ENCODE measurements around the gene AGBL3. TPM values are rescaled to one million over a fixed set of nuclear protein-coding genes. Genes with fewer than 3 reads are reported as not detected.

The AGBL3 gene
- total RNA-seq, 1 experiment from 2014 or later: 3.5 TPM

DNA sequence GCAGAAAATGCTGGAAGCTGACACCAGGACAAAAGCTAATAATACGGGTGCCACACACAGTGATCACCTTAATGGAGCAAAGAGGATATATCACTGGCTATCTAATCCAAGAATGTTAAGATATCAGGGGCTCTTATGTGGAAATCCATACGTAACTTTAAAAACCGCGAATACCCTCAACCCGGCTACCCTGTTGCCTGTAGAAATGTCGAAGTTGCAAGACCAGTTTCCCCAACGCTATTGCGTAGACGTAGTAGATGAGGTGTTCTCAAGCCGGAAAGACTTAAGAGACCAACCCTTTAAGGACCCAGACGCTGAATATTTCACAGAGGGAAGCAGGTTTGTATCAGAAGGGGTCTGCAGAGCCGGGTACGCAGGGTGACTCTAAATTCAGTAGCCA is 192.1 kb downstream of the AGBL3 start:
- no peak overlapping the region for H2AFZ ChIP-seq (ENCODE audit: low read length)
- no peaks in the 10 kb centered on the region for H3K4me1 ChIP-seq (ENCODE audit: low read length)
- no peak overlapping the region for H3K4me2 ChIP-seq (ENCODE audit: low read depth, low read length, poor library complexity, severe bottlenecking)
- H3K9me2 ChIP-seq (replicated peaks; ENCODE audit: insufficient read depth, low read length): no peaks in the 10 kb centered on the region
- H3K36me3 ChIP-seq (ENCODE audit: insufficient read depth, low read length): peaks cover 23% of the 10 kb centered on the region
- no peaks in the 10 kb centered on the region for H3K27me3 ChIP-seq (ENCODE audit: low read length)
- no peak overlapping the region for H3K27ac ChIP-seq (ENCODE audit: low read length)
- no peaks in the 10 kb centered on the region for H3K79me2 ChIP-seq (ENCODE audit: low read length)
- H3K9me3 ChIP-seq (ENCODE audit: low read length): peaks cover 15% of the 10 kb centered on the region
- H3K9ac ChIP-seq (ENCODE audit: low read length): no peak overlapping the region
- no peak for DNase-seq
- no peaks in the 10 kb centered on the region for H4K20me1 ChIP-seq (ENCODE audit: insufficient read depth, low read depth, low read length)
- no peak overlapping the region for H3K4me3 ChIP-seq (ENCODE audit: low read length)

DNA sequence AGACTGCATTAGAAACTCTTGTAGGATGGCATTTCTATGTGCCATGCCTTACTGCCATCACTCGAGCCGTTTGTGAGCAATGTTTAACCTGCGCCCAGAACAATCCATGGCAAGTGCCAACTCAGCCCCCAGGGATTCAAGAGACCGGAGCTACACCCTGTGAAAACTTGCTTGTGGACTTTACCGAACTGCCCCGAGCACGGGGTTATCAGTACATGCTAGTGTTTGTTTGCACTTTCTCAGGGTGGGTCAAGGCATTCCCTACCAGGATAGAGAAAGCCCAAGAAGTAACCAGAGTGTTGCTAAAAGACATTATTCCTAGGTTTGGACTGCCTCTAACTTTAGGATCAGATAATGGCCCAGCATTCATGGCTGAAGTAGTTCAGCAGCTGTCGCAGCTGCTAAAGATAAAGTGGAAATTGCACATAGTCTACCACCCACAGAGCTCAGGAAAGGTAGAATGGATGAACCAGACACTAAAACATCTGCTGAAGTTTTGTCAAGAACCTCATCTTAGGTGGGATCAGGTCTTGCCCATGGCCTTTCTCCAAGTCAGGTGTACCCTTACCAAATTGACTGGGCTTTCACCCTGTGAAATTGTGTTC is 193.1 kb downstream of the AGBL3 start:
- no peak overlapping the region for H3K4me2 ChIP-seq (ENCODE audit: low read depth, low read length, poor library complexity, severe bottlenecking)
- no peak overlapping the region for H3K4me3 ChIP-seq (ENCODE audit: low read length)
- H3K27me3 ChIP-seq (ENCODE audit: low read length): no peaks in the 10 kb centered on the region
- H3K9me3 ChIP-seq (ENCODE audit: low read length): peaks cover 15% of the 10 kb centered on the region
- no peaks in the 10 kb centered on the region for H4K20me1 ChIP-seq (ENCODE audit: insufficient read depth, low read depth, low read length)
- no peak for DNase-seq
- peaks cover 30% of the 10 kb centered on the region for H3K36me3 ChIP-seq (ENCODE audit: insufficient read depth, low read length)
- H3K9me2 ChIP-seq (replicated peaks; ENCODE audit: insufficient read depth, low read length): no peaks in the 10 kb centered on the region
- no peak overlapping the region for H3K9ac ChIP-seq (ENCODE audit: low read length)
- no peaks in the 10 kb centered on the region for H3K4me1 ChIP-seq (ENCODE audit: low read length)
- H3K27ac ChIP-seq (ENCODE audit: low read length): no peak overlapping the region
- no peaks in the 10 kb centered on the region for H3K79me2 ChIP-seq (ENCODE audit: low read length)
- H2AFZ ChIP-seq (ENCODE audit: low read length): no peak overlapping the region

DNA sequence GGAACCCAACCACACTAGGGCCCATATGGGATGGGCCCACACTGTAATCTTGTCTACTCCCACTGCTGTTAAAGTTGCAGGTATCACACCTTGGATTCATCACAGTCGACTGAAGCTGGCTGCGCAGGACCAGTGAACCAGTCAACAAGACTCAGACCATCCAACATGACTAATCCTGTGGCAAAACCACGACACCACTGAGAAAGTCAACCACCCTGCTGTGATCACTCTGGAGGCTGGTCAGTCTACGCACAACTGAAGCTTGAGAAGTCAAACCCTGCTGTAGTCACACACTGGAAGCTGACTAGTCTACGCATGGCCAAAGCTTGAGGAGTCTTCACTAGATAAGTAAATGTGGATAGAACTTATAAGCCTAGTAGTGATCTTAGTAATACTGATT is 193.8 kb downstream of the AGBL3 start:
- H3K4me2 ChIP-seq (ENCODE audit: low read depth, low read length, poor library complexity, severe bottlenecking): no peak overlapping the region
- no peaks in the 10 kb centered on the region for H3K27me3 ChIP-seq (ENCODE audit: low read length)
- no peak overlapping the region for H2AFZ ChIP-seq (ENCODE audit: low read length)
- no peak overlapping the region for H3K27ac ChIP-seq (ENCODE audit: low read length)
- no peaks in the 10 kb centered on the region for H4K20me1 ChIP-seq (ENCODE audit: insufficient read depth, low read depth, low read length)
- H3K9me2 ChIP-seq (replicated peaks; ENCODE audit: insufficient read depth, low read length): no peaks in the 10 kb centered on the region
- H3K9me3 ChIP-seq (ENCODE audit: low read length): peaks cover 15% of the 10 kb centered on the region
- H3K9ac ChIP-seq (ENCODE audit: low read length): no peak overlapping the region
- H3K4me1 ChIP-seq (ENCODE audit: low read length): no peaks in the 10 kb centered on the region
- no peak overlapping the region for H3K4me3 ChIP-seq (ENCODE audit: low read length)
- DNase-seq: no peak
- no peaks in the 10 kb centered on the region for H3K79me2 ChIP-seq (ENCODE audit: low read length)
- H3K36me3 ChIP-seq (ENCODE audit: insufficient read depth, low read length): peaks cover 31% of the 10 kb centered on the region

DNA sequence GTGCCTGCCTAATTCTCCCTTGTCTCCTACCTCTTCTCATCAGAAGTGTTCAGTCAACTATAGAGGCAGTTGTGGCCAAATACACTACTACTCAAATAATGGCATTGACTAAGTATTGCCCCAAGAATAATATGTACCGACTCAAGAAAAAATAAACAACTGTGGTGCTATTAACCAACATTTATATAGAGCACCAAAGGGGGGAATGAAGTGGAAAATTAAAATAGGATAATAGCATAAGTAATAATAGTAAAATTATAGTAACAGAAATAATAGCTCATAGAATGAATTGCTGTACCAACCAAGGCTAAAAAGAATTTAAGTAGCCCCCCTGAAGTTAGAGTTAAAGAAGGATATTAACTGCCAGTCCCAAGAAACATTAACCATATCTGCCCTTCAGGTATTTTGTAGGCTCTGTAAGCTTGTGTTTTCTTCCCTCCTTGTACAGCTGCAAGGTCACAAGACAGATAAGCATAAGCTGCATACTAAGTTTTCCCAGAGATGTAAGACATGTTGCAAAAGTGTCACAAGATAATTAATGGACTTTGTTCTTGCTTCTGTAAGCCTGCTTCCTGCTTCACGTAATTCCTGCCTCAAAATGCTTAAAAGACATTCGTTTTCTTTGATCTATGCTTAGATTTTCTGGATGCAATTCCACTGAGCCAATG is 195.1 kb downstream of the AGBL3 start:
- peaks cover 35% of the 10 kb centered on the region for H3K36me3 ChIP-seq (ENCODE audit: insufficient read depth, low read length)
- H3K4me3 ChIP-seq (ENCODE audit: low read length): no peak overlapping the region
- no peak overlapping the region for H3K4me2 ChIP-seq (ENCODE audit: low read depth, low read length, poor library complexity, severe bottlenecking)
- no peak overlapping the region for H3K9ac ChIP-seq (ENCODE audit: low read length)
- H3K9me2 ChIP-seq (replicated peaks; ENCODE audit: insufficient read depth, low read length): no peaks in the 10 kb centered on the region
- no peaks in the 10 kb centered on the region for H4K20me1 ChIP-seq (ENCODE audit: insufficient read depth, low read depth, low read length)
- no peak overlapping the region for H3K27ac ChIP-seq (ENCODE audit: low read length)
- no peak overlapping the region for H2AFZ ChIP-seq (ENCODE audit: low read length)
- H3K79me2 ChIP-seq (ENCODE audit: low read length): no peaks in the 10 kb centered on the region
- H3K9me3 ChIP-seq (ENCODE audit: low read length): peaks cover 15% of the 10 kb centered on the region
- no peaks in the 10 kb centered on the region for H3K4me1 ChIP-seq (ENCODE audit: low read length)
- no peak for DNase-seq
- H3K27me3 ChIP-seq (ENCODE audit: low read length): no peaks in the 10 kb centered on the region

DNA sequence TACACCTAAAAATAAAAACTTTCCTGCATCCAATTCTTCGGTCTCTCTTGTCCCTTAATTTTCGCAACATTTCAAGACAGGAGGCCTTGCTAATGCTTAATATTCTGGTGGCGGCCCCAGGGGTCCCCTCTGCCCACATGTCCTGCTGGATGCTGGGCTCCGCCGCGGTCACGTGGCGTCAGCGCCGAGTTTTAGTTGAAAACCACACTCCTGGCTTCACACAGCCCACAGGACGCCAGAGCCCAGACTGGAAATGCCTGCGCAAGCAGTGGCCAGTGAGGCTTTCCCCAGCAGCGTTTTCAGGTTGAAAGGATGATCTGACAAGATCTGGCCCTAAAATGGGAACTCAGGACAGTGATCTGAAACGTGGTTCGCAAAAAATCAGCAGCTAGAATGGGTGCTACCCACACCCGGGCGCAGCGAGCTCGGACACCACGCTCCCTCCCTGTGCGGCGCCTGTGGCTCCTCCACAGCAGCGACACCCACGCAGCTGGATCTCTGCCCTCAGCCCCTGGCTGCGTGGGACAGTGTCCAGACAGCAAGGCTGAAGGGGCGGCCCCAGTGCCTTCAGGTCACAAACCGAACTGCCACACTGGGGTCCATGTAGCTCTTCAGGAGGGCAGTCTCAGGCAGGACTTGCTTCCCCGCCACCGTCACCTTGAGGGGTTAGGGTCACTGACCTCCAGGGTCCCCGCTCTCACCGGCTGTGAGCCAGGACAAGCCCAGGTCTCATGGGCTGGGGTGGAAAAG is 195.8 kb downstream of the AGBL3 start:
- H3K4me2 ChIP-seq (ENCODE audit: low read depth, low read length, poor library complexity, severe bottlenecking): no peak overlapping the region
- H2AFZ ChIP-seq (ENCODE audit: low read length): no peak overlapping the region
- H3K4me3 ChIP-seq (ENCODE audit: low read length): no peak overlapping the region
- peaks cover 15% of the 10 kb centered on the region for H3K9me3 ChIP-seq (ENCODE audit: low read length)
- H3K27ac ChIP-seq (ENCODE audit: low read length): no peak overlapping the region
- no peak overlapping the region for H3K9ac ChIP-seq (ENCODE audit: low read length)
- no peak for DNase-seq
- H4K20me1 ChIP-seq (ENCODE audit: insufficient read depth, low read depth, low read length): no peaks in the 10 kb centered on the region
- H3K79me2 ChIP-seq (ENCODE audit: low read length): no peaks in the 10 kb centered on the region
- H3K36me3 ChIP-seq (ENCODE audit: insufficient read depth, low read length): peaks cover 35% of the 10 kb centered on the region
- no peaks in the 10 kb centered on the region for H3K9me2 ChIP-seq (replicated peaks; ENCODE audit: insufficient read depth, low read length)
- no peaks in the 10 kb centered on the region for H3K4me1 ChIP-seq (ENCODE audit: low read length)
- no peaks in the 10 kb centered on the region for H3K27me3 ChIP-seq (ENCODE audit: low read length)

DNA sequence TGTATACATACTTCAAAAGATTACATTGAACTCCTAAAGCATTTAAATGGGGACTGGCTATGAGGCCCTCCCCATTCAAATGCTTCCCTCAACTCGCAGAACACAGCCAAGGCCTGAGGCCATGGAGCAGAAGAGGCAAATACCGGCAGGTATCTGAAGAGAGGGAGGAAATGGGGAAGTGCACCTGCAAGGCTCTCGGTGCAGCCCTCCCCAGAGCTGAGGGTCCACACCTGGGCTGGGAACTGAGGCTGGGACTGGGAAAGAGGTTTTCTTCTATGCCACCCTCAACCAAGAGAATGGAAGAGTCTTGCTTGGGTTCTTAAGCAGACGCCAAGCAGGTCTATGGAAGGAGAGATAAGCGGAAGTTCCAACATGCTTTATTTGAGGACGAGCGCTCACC is 197.2 kb downstream of the AGBL3 start:
- peaks cover 35% of the 10 kb centered on the region for H3K36me3 ChIP-seq (ENCODE audit: insufficient read depth, low read length)
- H4K20me1 ChIP-seq (ENCODE audit: insufficient read depth, low read depth, low read length): no peaks in the 10 kb centered on the region
- H3K9me3 ChIP-seq (ENCODE audit: low read length): peaks cover 15% of the 10 kb centered on the region
- H3K9ac ChIP-seq (ENCODE audit: low read length): no peak overlapping the region
- H3K4me1 ChIP-seq (ENCODE audit: low read length): no peaks in the 10 kb centered on the region
- H3K4me2 ChIP-seq (ENCODE audit: low read depth, low read length, poor library complexity, severe bottlenecking): no peak overlapping the region
- no peak for DNase-seq
- H3K27ac ChIP-seq (ENCODE audit: low read length): no peak overlapping the region
- no peaks in the 10 kb centered on the region for H3K27me3 ChIP-seq (ENCODE audit: low read length)
- no peaks in the 10 kb centered on the region for H3K79me2 ChIP-seq (ENCODE audit: low read length)
- no peak overlapping the region for H2AFZ ChIP-seq (ENCODE audit: low read length)
- no peaks in the 10 kb centered on the region for H3K9me2 ChIP-seq (replicated peaks; ENCODE audit: insufficient read depth, low read length)
- no peak overlapping the region for H3K4me3 ChIP-seq (ENCODE audit: low read length)

DNA sequence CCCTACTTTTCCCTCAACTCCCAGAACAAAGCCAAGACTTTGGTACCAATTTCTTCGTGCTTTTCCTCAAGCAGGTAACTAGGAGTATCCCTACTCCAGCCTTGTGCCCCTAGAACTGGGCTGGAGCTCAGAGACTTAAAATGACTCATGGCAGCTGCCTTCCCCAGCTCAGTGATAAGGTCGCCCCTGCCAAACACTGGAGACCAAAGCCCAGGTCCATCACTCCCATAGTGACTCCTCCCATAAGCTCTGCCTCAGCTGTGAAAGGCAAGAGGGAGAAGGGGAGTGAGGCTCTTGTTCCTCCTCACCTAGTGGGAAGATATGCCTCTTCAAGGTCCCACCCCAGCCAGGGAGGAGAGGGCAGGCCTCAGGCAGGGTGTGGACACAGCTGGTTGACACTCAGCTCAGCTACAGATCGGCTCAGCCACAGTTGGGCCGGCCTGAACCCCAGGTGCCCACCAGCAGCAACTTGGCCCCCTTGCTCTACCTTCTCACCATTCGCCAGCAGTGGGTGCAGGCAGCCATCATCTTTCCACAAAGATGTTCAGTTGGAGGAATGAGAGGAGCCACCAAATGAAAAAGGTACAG is 198.0 kb downstream of the AGBL3 start:
- no peak overlapping the region for H2AFZ ChIP-seq (ENCODE audit: low read length)
- no peaks in the 10 kb centered on the region for H3K27me3 ChIP-seq (ENCODE audit: low read length)
- H3K27ac ChIP-seq (ENCODE audit: low read length): no peak overlapping the region
- H3K9ac ChIP-seq (ENCODE audit: low read length): no peak overlapping the region
- no peaks in the 10 kb centered on the region for H3K9me2 ChIP-seq (replicated peaks; ENCODE audit: insufficient read depth, low read length)
- DNase-seq: no peak
- no peaks in the 10 kb centered on the region for H4K20me1 ChIP-seq (ENCODE audit: insufficient read depth, low read depth, low read length)
- peaks cover 35% of the 10 kb centered on the region for H3K36me3 ChIP-seq (ENCODE audit: insufficient read depth, low read length)
- peaks cover 15% of the 10 kb centered on the region for H3K9me3 ChIP-seq (ENCODE audit: low read length)
- no peak overlapping the region for H3K4me3 ChIP-seq (ENCODE audit: low read length)
- H3K79me2 ChIP-seq (ENCODE audit: low read length): no peaks in the 10 kb centered on the region
- H3K4me1 ChIP-seq (ENCODE audit: low read length): no peaks in the 10 kb centered on the region; the same call in 1 of the 2 replicates
- no peak overlapping the region for H3K4me2 ChIP-seq (ENCODE audit: low read depth, low read length, poor library complexity, severe bottlenecking)

All from Karpas-422 (cell line).